ENCODE data around the gene CNTN1. TPM values are rescaled to one million over a fixed set of nuclear protein-coding genes. Genes with fewer than 3 reads are reported as not detected.

CNTN1 gene
- total and polyA plus RNA-seq, 2 of the 8 experiments (the other 6 are each of a cell fraction or from before 2014, with no cell fraction given), result 7.2 to 21.8 TPM

- TF ChIP-seq CHD7 (IDR thresholded peaks at IDR 0.05; ENCODE audit: insufficient replicate concordance, low read length) (no peak), BCL11A (IDR thresholded peaks at IDR 0.05; ENCODE audit: low read depth in 2 of 2, low read length in 2 of 2) (no peak), POLR2AphosphoS5 (IDR thresholded peaks at IDR 0.05; ENCODE audit: low read depth, low read length) (no peak), SIX5 (IDR thresholded peaks at IDR 0.05; ENCODE audit: low read depth, low read length) (no peak)
Observed at GRCh38 chr12:40716037-40716436, 23.8 kb downstream of the CNTN1 start (continued).

Data from H1 (cell line).